COLO668 (cell line): Measurements from ENCODE around the gene LRBA.
"Not testable (repeated sequence)": the region's sequence is repeated elsewhere in the genome, so short reads cannot be mapped to it uniquely, and the experiment has no call there.

ENCODE experiments used
- DNase-seq: peaks from one replicate; lab custom pipeline; 2025; ENCODE audit not compliant: unreplicated experiment; lab: John Stamatoyannopoulos, UW

LRBA gene

GRCh38 chr4:150525321-150525868 is 489.7 kb downstream of the LRBA start:
- no peak for DNase-seq

- DNase-seq, result no peak
Measured at GRCh38 chr4:150518559-150518958, 496.5 kb downstream of the LRBA start.

- no peak for DNase-seq
Measured at GRCh38 chr4:150515135-150515534, 499.9 kb downstream of the LRBA start.

- DNase-seq, result no peak
Measured at GRCh38 chr4:150514709-150515108, 500.4 kb downstream of the LRBA start.

GRCh38 chr4:150510176-150510865 is 504.8 kb downstream of the LRBA start:
- DNase-seq, result no peak

GRCh38 chr4:150507656-150508055 is 507.4 kb downstream of the LRBA start:
- DNase-seq, result not testable (repeated sequence)

GRCh38 chr4:150501983-150502382 is 513.1 kb downstream of the LRBA start:
- DNase-seq, result no peak

- no peak for DNase-seq
Measured at GRCh38 chr4:150501009-150501727, 513.9 kb downstream of the LRBA start.

GRCh38 chr4:150497612-150498011 is 517.5 kb downstream of the LRBA start:
- DNase-seq, result no peak

- DNase-seq, result no peak
Measured at GRCh38 chr4:150495550-150495949, 519.5 kb downstream of the LRBA start.

- no peak for DNase-seq
Measured at GRCh38 chr4:150493851-150494250, 521.2 kb downstream of the LRBA start.

GRCh38 chr4:150491132-150492049 is 523.7 kb downstream of the LRBA start:
- no peak for DNase-seq

- DNase-seq, result no peak
Measured at GRCh38 chr4:150482581-150482980, 532.5 kb downstream of the LRBA start.

- no peak for DNase-seq
Measured at GRCh38 chr4:150479657-150480056, 535.4 kb downstream of the LRBA start.

- no peak for DNase-seq
Measured at GRCh38 chr4:150477869-150478268, 537.2 kb downstream of the LRBA start.

- no peak for DNase-seq
Measured at GRCh38 chr4:150476776-150477175, 538.3 kb downstream of the LRBA start.

- DNase-seq, result no peak
Measured at GRCh38 chr4:150475763-150476162, 539.3 kb downstream of the LRBA start.

- DNase-seq, result no peak
Measured at GRCh38 chr4:150464523-150464922, 550.6 kb downstream of the LRBA start.

GRCh38 chr4:150462743-150463142 is 552.3 kb downstream of the LRBA start:
- DNase-seq, result no peak

- DNase-seq, result no peak
Measured at GRCh38 chr4:150461957-150462356, 553.1 kb downstream of the LRBA start.

GRCh38 chr4:150457802-150458201 is 557.3 kb downstream of the LRBA start:
- DNase-seq, result no peak
